ENCODE results near the gene SERPINB10. TPM values are rescaled to one million over a fixed set of nuclear protein-coding genes. Genes with fewer than 3 reads are reported as not detected.
A peak's percentile ranks its signal among the peaks of the same experiment; 100 is the strongest.
"Not testable (repeated sequence)": the region's sequence is repeated elsewhere in the genome, so short reads cannot be mapped to it uniquely, and the experiment has no call there.

Gene SERPINB10
- polyA plus RNA-seq, 12 donors: 0.09 to 5.2 (median 0.58) TPM; not detected in 6

DNA sequence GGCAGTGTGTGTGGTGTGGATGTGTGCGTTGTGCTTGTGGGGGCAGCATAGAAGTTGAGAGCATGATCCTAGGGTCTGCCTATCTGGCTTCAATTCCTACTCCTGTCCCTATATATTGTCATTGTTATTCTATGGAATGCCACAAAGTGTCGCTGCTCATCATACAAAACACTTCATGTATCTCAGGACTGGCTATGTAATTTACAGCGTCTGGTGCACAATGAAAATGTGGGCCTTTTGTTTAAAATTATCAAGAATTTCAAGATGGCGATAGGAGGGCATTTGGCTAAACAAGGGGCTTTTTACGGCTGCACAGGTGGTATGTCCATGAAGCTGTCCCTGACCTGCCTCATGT lies 16.8 kb upstream of the SERPINB10 start:
- peak; percentile 3 for DNase-seq

DNA sequence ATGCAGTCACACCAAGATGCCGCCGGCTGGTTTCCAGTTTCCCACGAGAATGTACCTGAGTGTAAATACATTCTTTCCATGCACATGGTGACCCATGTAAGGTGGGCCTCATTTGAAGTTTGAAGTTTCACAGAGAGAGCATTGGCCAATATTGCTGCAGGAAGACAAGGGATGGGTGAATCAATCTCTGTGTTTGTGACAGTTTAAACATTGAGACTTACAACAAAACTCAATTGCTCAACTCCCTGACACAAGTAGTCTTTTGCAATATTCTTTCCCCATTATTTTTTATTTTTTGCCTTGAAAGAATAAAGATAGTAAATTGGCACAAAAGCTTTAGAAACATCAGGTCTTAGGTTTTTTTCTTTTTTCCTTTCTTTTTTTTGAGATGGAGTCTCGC lies 15.2 kb upstream of the SERPINB10 start:
- no peak for DNase-seq

DNA sequence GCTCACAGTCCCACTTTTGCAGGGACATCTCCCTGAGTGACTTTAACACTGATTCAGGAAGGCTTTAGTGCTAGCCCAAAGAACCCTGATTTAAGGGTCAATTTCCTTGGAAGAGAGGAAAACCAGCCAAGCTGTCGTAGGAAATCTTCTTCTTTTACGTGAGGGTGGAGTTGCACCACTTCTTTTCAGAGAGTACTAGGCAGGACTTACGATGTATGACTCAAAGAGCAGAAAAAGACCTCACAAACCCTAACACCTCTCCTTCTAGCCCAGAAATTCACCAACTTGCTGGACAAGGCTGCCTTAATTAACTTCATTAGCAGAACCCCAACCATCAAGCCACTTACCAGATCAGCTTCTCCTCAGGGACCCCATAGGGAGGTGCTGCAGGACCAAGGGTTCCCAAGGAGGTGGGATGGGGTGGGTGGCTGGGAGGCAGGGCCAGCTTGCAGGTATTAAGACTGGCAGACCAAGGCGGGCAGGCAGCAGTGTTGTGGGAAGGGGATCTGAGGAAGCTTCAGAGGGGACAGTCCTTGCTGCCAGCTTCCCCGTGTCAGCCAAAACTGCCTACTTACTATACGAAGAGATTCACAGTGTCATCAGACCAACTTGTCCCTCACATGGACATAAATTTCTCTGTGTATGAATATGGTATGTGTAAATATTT lies 13.5 kb upstream of the SERPINB10 start:
- DNase-seq: no peak

DNA sequence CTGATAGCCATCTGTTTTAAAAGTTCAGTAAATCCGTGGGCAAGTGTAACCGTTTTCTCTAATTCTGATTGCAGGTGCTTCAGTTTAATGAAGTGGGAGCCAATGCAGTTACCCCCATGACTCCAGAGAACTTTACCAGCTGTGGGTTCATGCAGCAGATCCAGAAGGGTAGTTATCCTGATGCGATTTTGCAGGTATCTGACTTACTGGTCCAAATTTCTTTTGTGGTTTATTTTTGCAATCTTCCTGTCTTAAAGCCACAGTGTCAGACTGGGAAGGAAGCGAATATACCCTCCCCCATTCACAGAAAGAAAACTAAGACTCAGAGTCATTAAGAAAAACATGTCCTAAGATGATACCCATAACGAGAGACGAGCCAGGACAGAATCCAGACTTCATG lies 12.6 kb upstream of the SERPINB10 start:
- no peak for DNase-seq

DNA sequence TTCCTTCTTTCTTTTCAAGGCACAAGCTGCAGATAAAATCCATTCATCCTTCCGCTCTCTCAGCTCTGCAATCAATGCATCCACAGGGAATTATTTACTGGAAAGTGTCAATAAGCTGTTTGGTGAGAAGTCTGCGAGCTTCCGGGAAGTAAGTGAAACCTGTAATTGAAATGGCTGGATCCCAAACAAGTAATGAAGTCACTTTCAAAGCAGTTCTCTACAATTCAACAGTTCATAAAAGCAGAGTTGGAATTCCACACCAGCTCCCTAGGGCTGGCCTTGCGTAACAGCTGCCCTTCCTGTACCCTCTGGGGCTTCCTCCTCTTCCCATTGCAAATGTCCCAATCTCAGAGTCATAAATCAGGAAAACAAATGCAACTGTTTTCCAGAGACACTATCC lies 10.7 kb upstream of the SERPINB10 start:
- no peak for DNase-seq

DNA sequence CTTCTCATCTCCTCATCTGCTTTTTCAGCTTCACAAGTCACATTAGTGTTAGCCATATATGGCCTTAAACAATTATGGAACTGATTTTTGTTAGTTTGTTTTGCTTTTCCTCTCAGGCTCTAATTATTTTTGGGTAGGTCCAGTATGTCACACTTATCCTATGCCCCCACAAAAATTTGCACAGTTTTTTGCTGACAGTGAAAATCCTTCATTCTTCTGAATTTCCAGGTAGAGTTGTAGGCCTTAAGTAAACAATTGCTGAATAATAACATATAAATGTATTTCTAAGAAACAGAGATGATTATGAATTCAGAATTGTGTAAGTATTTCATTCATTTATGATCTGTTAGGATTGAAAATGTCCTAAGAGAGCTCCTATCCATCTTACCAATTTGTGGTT lies 8.6 kb upstream of the SERPINB10 start:
- no peak for DNase-seq

DNA sequence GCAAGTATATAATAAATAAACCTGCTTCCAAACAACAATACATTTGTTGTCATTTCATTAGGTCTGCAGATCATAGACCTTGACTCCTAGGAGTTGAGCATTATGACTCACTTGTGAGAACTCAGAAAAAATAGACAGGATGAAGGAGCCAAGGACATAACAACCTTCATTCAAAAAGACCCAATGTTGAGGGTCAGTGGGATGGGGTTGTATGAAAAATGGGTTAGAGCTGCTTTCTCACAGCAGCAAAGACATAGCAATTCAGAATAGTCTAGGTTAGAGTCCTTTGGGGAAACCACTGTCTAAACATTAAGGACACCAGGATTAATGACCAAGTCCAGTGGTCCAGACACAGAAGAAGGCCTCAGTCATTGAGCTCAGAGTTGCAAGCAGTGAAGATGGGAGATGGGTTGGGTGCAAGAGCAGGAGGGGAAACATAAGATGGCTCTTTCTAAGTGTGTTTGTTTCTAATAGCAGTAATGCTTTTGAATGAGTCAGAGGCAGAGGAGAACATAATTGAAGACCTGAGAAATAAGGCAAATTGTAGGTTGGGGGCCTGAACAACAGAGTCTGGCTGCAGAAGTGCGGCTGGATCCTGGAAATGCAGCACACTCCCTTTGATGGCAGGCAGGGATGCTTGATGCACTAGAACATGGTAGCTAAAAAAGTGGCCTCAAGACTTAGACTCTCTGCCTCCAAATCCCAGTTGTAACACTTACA lies 3.7 kb upstream of the SERPINB10 start:
- DNase-seq: no peak

DNA sequence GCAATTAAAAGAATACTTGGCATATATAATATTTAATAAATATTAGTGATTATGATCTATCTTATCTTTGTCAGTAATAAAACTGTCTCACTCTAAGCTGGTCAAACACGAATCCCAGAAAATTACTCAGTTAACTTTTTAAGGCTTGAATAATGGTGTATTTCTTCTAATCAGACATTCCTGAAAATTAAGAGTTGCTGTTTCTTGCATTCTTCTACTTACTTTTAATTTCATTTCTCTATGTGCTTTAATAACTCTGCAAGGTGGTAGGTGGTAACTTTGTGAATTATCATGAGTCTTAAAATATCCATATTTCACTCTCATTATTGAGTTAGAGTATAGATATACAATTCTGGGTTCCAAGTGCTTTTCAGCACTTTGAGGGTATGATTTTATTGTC lies 3.1 kb upstream of the SERPINB10 start:
- DNase-seq: no peak

DNA sequence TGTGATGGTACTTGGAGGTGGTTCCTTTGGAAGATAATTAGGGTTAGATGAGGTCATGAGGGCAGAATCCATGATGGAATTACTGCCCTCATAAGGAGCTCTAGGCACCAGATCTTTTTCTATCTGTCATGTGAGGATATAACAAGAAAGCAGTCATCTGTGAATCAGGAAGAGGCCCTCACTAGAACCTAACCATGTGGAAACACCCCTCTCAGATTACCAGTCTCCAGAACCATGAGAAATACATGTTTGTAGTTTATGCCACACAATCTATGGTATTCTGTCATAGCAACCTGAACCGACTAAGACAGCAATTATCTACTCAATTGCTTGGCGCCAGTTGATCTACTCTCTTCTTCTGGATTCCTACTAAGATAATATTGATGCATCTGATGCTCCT lies 2.4 kb upstream of the SERPINB10 start:
- DNase-seq: no peak

DNA sequence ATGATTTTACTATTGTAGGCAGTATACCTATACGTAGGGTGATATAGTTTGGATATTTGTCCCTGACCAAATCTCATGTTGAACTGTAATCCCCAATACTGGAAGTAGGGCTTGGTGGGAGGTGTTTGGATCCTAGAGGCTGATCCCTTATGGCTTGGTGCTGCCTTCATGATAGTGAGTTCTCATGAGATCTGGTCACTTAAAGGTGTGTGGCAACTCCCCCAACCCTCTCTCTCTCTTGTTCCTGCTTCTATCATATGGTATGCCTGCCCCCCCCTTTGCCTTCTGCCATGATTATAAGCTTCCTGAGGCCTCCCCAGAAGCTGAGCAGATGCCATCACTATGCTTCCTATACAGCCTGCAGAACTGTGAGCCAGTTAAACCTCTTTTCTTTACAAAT lies 1.7 kb upstream of the SERPINB10 start:
- no peak for DNase-seq

DNA sequence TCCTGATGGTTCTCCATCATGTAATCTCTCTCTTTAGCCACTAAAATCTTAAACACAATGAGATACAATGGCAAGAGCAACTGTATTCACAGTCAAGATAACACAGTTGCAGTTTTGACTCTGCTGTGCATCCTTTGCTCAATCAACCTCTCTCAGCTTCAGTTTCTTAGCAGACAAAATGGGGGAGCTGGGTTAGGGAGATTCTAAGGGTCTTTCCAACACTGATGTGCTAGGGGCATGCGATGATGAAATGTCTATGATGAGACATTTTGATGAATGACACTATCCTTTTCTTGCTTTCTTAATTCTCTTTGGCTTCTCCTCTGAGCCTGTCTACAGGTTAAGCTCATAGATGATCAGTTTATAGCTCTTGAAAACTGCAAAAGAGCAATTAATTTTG lies 1.1 kb downstream of the SERPINB10 start:
- no peak for DNase-seq

DNA sequence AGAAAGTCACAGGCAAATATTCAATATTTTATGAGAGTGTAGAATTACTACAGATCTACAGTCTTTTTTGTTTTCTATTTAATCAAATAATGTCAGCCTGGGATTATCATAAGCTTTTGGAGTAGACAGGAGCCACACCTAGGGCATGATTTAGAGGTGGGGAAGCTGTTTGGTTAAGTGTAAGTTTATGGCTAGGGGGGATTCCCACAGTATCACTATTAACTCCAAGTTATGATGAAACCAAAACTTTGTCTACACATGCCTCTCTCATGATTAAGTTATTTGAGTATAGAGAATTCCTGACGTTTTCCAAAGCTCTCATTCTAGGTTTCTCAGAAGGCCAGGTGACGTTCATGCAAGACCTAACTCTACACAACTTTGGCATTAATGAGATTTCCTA lies 2.1 kb downstream of the SERPINB10 start:
- DNase-seq: no peak

DNA sequence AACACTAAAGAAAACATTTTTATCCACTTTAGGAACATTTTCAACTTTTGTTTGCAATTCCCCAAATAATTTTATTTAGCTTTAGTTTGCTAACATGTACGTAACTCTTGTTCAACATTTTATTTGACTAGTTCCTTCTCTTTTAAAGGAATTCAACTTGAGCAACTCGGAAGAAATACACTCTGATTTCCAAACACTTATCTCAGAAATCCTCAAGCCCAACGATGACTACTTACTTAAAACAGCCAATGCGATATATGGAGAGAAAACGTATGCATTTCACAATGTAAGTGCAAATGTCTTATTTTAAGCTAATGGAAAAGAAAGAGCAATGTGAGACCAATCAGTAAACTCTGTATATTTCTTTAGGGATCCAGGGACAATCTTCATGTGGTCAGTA lies 10.1 kb downstream of the SERPINB10 start:
- no peak for DNase-seq

DNA sequence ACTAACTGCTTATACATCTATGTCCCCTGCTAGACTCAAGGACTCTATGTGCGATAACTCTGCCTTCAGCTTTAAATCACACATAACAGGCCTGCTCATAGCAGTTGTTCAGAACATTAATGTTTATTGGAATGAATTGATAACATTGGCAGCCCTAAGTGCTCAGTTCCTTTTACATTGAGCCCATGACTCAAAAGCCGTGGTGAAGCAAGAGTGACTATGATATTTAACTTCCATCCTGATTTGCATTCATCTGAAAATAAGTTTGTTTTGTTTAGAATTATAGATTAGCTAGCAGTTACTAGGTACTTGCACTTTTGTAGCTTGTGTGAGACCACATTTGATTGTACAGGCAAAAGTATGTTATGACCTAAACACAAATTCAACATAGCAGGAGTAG lies 14.3 kb downstream of the SERPINB10 start:
- DNase-seq: no peak

DNA sequence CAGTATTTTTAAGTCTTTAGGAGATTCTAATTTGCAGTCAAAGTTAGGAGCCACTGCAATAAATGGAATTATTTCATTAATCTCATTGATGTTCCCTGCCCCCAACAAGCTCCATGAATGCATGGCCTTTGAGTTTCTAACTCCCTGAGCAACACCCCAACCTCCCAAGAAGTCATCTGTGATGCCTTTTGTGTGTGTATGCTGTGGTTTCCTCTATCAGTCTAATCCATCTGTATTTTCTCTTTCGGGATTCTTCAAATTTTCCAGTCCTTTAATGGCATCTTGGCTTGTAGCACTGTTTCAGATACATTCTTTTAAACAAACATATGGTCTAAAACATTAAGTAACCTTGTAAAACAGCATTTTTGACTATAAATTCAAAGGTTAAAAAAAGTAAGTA lies 16.8 kb downstream of the SERPINB10 start:
- DNase-seq: no peak

DNA sequence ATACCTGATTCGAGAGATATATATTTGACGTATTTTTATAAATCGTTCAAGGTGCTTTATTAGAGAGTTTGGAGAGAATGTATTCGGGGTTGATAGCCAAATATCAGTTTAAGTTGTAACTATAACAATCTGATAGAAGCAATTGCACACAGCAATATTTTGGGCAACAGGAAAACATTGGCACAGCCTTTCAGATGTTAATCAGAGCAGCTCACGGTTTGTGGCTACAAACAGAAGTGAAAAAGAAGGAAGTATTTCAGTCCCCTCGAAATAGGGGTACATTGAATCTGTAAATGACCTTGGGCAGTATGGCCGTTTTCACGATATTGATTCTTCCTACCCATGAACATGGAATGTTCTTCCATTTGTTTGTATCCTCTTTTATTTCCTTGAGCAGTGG lies 20.6 kb downstream of the SERPINB10 start:
- no peak for DNase-seq

DNA sequence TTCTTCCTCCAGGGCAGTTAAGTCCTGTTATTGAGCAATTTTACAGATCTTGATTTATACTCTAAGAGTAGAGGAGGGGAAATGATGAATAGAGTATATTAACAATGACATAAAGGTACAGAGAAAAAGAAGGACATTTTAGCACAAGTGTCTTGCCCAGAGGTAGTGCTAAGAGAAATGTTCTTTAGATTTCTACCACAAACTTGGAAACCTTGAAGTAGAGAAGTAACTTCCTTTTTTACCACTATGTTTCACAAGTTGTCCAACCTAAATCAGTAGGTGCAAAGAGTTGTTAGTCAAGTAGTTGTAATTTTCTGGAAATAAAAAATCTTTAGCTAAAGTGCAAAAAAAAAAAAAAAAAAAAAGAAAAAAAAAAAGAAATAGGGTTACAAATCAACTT lies 21.6 kb downstream of the SERPINB10 start:
- not testable (repeated sequence) for DNase-seq

DNA sequence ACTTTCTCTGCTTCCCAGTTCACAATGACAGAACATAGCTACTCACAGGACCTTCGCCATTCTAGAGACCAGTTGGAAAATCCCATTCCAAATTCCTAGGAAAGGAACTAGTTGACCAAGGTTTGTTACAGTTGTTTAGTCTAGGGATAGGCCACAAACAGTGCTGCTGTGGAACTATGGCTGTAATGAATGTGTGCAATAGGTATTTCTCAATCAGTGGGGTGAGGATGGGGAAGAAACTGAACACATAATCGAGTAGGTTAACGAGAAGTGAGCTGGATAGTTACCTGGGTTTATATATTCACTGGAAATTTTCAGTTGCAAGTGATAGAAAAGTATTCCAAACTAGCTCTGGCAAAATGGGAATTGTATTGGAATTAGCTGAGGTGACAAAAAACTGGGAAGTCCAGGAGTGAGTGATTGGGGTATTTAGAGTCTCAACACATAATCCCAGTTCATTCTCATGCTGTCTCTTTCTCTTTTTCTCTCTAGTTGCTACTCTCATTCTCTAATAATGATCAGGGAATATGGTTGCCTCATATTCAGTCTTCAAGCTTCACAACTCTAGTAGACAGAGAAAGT lies 23.1 kb downstream of the SERPINB10 start:
- no peak for DNase-seq

DNA sequence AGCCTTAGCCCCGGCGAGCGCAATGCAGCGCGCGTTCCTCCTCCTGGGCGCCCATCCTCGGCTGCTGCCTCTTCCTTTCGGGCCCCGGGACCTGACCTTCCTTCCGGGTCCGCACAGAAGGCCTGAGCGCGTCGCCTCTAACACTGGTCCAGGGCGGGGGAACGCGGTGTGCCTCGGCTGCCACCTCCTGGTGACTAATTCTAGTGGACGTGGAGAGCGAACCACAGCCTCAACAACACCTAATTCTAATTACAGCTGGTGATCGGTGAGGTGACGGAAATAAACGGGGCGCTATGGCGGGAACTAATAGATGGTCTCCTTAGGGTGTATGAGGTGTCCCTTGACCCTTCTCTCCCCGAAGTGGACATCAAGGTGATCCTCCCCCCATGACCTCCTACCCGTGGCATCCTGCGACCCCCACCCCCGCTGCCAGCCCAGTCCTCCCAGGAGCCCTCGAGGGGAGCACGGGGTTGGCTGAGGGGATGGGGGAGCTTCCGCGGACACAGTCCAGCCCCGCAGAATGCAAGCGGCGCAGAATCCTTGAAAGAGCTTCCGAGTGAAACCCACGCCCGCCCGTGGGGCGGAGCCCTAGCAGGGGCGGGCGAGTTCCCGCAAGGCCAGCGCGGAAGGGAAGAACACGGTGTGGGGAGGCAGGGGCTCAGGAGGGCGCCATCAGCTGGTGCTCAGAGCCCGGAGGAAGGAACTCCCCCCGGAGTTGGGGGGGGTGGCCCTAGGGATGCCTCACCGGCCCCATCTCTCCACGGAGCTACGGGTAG lies 28.6 kb downstream of the SERPINB10 start:
- peak; percentile 71 for DNase-seq

DNA sequence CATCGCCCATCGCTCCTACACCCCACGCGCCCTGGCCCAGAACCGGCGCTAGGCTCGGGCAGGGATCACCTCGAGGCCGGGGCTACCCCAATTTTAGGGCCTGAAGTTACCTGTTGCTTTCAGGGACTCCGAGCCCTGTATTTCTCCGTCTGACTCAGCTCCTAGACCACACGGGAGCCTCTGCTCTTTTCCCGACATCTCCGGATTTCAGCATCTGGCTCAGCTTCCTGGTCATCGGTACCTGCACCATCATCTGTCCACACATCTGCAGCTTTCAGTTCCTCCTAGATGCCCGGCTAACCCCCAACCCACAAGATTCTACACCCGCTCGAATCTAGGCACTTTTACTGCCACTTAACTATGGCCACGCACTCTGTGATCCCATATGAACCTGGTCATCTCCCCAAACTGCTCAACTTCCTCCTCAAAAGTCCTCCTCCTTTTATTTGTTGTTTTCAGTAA lies 29.2 kb downstream of the SERPINB10 start:
- DNase-seq: no peak

DNA sequence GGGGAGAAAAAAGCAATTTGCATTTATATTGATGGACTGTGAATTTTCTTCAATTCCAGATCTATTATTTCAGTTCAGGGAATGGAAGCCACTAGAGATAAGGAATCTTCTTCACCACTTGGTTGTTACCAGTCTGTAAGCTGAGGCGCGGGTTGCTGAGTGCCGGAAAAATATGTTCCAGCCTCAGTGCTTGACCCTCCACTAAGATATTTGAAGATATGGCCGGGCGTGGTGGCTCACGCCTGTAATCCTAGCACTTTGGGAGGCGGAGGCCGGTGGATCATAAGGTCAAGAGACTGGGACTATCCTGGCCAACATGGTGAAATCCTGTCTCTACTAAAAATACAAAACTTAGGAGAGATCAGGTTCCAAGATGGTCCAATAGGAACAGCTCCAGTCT lies 32.2 kb downstream of the SERPINB10 start:
- no peak for DNase-seq

DNA sequence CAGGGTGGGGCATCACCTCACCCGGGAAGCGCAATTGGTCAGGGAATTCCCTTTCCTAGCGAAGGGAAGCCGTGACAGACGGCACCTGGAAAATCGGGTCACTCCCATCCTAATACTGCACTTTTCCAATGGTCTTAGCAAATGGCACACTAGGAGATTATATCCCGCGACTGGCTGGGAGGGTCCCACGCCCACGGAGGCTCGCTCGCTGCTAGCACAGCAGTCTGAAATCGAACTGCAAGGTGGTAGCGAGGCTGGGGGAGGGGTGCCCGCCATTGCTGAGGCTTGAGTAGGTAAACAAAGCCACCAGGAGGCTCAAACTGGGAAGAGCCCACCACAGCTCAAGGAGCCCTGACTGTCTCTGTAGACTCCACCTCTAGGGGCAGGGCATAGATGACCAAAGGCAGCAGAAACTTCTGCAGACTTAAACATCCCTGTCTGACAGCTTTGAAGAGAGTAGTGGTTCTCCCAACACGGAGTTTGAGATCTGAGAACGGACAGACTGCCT lies 32.8 kb downstream of the SERPINB10 start:
- DNase-seq: not testable (repeated sequence)
